Uterus (tissue), 4 donors: ENCODE measurements around the gene PTPRN2. TPM values are rescaled to one million over a fixed set of nuclear protein-coding genes. Genes with fewer than 3 reads are reported as not detected.

Experiments used
- DNase-seq, 2 donors: peaks; one replicate each; pipeline ENCODE4 v3.0.0-alpha.2; 2019 to 2020
- H3K27ac ChIP-seq, 2 donors: fragments of 200-600 bp; sonication (generic); 1 replicate in 1 of 2; 2 replicates in 1 of 2; pipeline ENCODE4 v1.5.1; 2016 to 2018
- H3K27me3 ChIP-seq, 2 donors: fragments of 200-600 bp; sonication (generic); one replicate each; pipeline ENCODE4 v1.5.1; 2018 to 2019; ENCODE audit warnings: control low read depth in 1 of 2
- H3K36me3 ChIP-seq, 2 donors: fragments of 200-600 bp; sonication (generic); one replicate each; pipeline ENCODE4 v1.5.1; 2019; ENCODE audit warnings: control low read depth in 1 of 2
- H3K4me1 ChIP-seq, 2 donors: fragments of 200-600 bp; sonication (generic); one replicate each; pipeline ENCODE4 v1.5.1; 2018 to 2019; ENCODE audit warnings: control low read depth in 1 of 2
- H3K4me3 ChIP-seq, 2 donors: fragments of 200-600 bp; sonication (generic); 1 replicate in 1 of 2; 2 replicates in 1 of 2; pipeline ENCODE4 v1.5.1; 2018 to 2019; ENCODE audit warnings: mild to moderate bottlenecking in 1 of 2
- H3K9me3 ChIP-seq, 2 donors: fragments of 200-600 bp; sonication (generic); one replicate each; pipeline ENCODE4 v1.5.1; 2019; ENCODE audit warnings: control low read depth in 1 of 2
- POLR2A ChIP-seq, 2 donors: fragments of 450-650 bp; IDR thresholded peaks; one replicate each; pipeline ENCODE4 v1.6.1; 2016; ENCODE audit warnings: antibody characterized with exemption in 2 of 2, mild to moderate bottlenecking in 1 of 2, moderate library complexity in 1 of 2
- intact Hi-C: fragments of 100-400 bp; cut with DNase I; formaldehyde crosslinking; loops from one replicate; pipeline ENCODE4 v1.15.1; 2023; ENCODE audit warnings: low total_unique reads
- total RNA-seq, 4 donors: library from RNA; depleted of rRNA in 3 of 4; stranded (reverse); fragments of >200 nt in 3 of 4; gene quantifications; one replicate each; pipeline versions ENCODE4 v1.1.0 to v1.2.4, GENCODE V29; 2014 to 2023
- TF ChIP-seq, protein P1 (sequence below), 4 experiments: fragments of 200-600 bp in 2 of 4; fragments of 450-650 bp in 2 of 4; sonication (generic) in 2 of 4; IDR thresholded peaks; one replicate each; pipeline ENCODE4 v1.5.1; 2016 to 2019; ENCODE audit warnings: antibody characterized with exemption in 4 of 4, mild to moderate bottlenecking in 2 of 4, moderate library complexity in 1 of 4
- donor health status: DM: yes; HTN: yes; CAD: no.

The PTPRN2 gene
- total RNA-seq, 4 donors from 2014 or later: 1.2 to 5.2 (median 2.3) TPM

GRCh38 chr7:158452331-158452730 lies 135.3 kb downstream of the PTPRN2 start:
- no peak overlapping the region for H3K27ac ChIP-seq
- no peaks in the 10 kb centered on the region for H3K27me3 ChIP-seq
- DNase-seq: no peak
- no peak for TF ChIP-seq POLR2A (IDR thresholded peaks at IDR 0.05)
- TF ChIP-seq, protein P1, sequence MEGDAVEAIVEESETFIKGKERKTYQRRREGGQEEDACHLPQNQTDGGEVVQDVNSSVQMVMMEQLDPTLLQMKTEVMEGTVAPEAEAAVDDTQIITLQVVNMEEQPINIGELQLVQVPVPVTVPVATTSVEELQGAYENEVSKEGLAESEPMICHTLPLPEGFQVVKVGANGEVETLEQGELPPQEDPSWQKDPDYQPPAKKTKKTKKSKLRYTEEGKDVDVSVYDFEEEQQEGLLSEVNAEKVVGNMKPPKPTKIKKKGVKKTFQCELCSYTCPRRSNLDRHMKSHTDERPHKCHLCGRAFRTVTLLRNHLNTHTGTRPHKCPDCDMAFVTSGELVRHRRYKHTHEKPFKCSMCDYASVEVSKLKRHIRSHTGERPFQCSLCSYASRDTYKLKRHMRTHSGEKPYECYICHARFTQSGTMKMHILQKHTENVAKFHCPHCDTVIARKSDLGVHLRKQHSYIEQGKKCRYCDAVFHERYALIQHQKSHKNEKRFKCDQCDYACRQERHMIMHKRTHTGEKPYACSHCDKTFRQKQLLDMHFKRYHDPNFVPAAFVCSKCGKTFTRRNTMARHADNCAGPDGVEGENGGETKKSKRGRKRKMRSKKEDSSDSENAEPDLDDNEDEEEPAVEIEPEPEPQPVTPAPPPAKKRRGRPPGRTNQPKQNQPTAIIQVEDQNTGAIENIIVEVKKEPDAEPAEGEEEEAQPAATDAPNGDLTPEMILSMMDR (IDR thresholded peaks at IDR 0.05): no peak
- no peaks in the 10 kb centered on the region for H3K4me1 ChIP-seq
- intact Hi-C loops: no loop called here
- H3K36me3 ChIP-seq: no peaks in the 10 kb centered on the region
- no peak overlapping the region for H3K4me3 ChIP-seq
- no peaks in the 10 kb centered on the region for H3K9me3 ChIP-seq

DNA sequence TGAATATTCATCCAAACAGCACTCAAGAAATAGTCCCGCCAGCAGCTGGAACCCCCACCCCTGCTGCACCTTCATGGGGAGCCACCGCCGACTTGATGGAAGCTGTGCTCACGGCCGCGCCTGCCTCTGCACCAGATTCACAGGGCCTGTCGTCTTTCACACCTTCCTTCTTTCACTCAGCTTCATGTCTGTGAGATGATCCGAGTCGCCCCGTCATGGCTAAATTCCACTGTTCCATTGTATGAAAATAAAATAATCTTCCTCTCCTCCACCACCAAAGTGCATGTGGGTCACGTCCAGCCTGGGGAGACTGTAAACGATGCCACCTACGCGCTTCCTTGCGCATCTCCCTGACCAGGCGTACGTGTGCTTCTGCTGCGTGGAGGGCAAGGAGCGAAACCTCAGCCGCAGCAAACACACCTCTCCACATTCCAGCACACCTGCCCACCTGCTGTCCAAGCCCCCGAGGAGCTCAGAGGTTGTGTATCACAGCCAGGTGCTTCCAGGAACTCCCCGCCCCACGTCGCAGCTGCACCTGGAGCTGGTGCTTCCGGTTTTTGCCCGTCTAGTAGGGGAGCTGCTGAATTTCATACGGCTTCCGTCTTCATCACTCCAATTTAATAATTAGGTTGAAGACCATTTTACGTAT lies 137.0 kb downstream of the PTPRN2 start:
- Histone ChIP-seq H3K27ac (no peak overlapping the region), H3K4me1 (no peaks in the 10 kb centered on the region), H3K4me3 (no peak overlapping the region), H3K36me3 (no peaks in the 10 kb centered on the region), H3K9me3 (no peaks in the 10 kb centered on the region), H3K27me3 (no peaks in the 10 kb centered on the region)
- TF ChIP-seq, protein P1 (IDR thresholded peaks at IDR 0.05): no peak
- no peak for TF ChIP-seq POLR2A (IDR thresholded peaks at IDR 0.05)
- intact Hi-C loops: no loop called here
- DNase-seq: no peak

DNA sequence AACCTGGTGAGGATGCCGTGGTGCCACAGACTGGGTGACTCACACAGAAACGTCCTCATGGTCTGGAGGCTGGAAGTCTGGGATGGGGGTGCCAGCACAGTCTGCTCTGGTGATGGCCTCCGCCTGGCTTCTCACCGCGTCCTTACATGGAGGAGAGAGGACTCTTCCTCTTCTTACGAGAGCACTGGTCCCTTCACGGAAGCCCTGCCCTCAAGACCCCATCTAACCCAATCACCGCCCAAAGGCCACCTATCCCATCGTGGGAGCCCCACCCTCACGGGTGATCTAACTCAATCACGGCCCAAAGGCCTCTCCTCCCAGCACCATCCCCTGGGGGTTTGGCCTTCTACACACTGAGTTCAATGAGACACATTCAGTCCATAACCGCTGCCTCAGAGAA lies 137.7 kb downstream of the PTPRN2 start:
- H3K4me1 ChIP-seq: no peaks in the 10 kb centered on the region
- no peaks in the 10 kb centered on the region for H3K27me3 ChIP-seq
- no peak overlapping the region for H3K27ac ChIP-seq
- no peak overlapping the region for H3K4me3 ChIP-seq
- no peak for DNase-seq
- no peak for TF ChIP-seq POLR2A (IDR thresholded peaks at IDR 0.05)
- TF ChIP-seq, protein P1 (IDR thresholded peaks at IDR 0.05): no peak
- intact Hi-C loops: no loop called here
- no peaks in the 10 kb centered on the region for H3K36me3 ChIP-seq
- H3K9me3 ChIP-seq: no peaks in the 10 kb centered on the region

- Histone ChIP-seq H3K27me3 (no peaks in the 10 kb centered on the region), H3K4me1 (no peaks in the 10 kb centered on the region), H3K27ac (no peak overlapping the region), H3K4me3 (no peak overlapping the region), H3K36me3 (no peaks in the 10 kb centered on the region), H3K9me3 (no peaks in the 10 kb centered on the region)
- no peak for TF ChIP-seq POLR2A (IDR thresholded peaks at IDR 0.05)
- TF ChIP-seq, protein P1 (IDR thresholded peaks at IDR 0.05): no peak
- no peak for DNase-seq
- intact Hi-C loops: no loop called here
Observed at GRCh38 chr7:158449266-158449665, 138.4 kb downstream of the PTPRN2 start.

DNA sequence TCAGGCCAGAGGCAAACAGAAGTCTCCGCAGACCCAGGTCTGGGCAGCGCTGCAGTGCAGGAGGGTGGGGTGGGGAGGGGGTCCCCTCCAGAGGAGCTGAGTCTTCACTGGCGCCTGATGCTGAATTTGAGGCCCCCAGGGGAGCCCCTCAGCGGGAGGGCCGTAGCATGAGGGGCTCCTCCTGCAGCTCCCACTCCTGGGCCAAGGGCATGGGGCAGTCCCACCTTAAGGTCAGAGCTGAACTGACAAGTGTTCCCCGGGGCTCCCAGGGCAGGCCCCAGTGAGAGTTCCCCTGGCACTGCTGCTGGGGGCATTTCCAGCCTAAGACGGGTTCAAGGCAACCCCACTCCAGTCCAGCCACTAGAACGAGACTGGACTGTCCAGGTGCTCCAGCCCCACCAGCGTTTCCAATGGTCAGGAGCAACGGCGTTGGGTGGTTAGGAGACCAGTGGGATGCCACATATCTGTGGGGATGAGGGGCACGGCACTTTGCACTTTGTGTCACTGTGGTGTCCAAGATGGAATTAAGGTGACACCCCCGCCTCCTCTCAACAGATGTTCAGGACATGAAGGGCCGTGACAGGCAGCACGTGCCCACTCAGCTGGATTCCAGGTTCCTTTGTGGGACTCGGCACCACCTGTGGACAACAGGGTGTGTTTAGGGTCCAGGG lies 139.1 kb downstream of the PTPRN2 start:
- DNase-seq: no peak
- no peak overlapping the region for H3K4me3 ChIP-seq
- H3K27me3 ChIP-seq: no peaks in the 10 kb centered on the region
- H3K27ac ChIP-seq: no peak overlapping the region
- H3K36me3 ChIP-seq: no peaks in the 10 kb centered on the region
- no peak for TF ChIP-seq POLR2A (IDR thresholded peaks at IDR 0.05)
- TF ChIP-seq, protein P1 (IDR thresholded peaks at IDR 0.05): no peak
- intact Hi-C loops: no loop called here
- no peaks in the 10 kb centered on the region for H3K4me1 ChIP-seq
- H3K9me3 ChIP-seq: no peaks in the 10 kb centered on the region
